Loucy (cell line): ENCODE data around the gene SINHCAF.

Source experiments
- EZH2phosphoT487 ChIP-seq: fragments of 200-600 bp; IDR thresholded peaks from 2 replicates; pipeline ENCODE4 v1.6.1; 2018; ENCODE audit warnings: antibody characterized with exemption, mild to moderate bottlenecking, moderate library complexity, borderline replicate concordance
- TF ChIP-seq, protein P1 (sequence below): fragments of 200-600 bp; sonication (generic); conservative IDR thresholded peaks from 2 replicates; pipeline ENCODE4 v1.5.1; 2014; ENCODE audit warnings: mild to moderate bottlenecking, antibody characterized with exemption, low read length

DNA sequence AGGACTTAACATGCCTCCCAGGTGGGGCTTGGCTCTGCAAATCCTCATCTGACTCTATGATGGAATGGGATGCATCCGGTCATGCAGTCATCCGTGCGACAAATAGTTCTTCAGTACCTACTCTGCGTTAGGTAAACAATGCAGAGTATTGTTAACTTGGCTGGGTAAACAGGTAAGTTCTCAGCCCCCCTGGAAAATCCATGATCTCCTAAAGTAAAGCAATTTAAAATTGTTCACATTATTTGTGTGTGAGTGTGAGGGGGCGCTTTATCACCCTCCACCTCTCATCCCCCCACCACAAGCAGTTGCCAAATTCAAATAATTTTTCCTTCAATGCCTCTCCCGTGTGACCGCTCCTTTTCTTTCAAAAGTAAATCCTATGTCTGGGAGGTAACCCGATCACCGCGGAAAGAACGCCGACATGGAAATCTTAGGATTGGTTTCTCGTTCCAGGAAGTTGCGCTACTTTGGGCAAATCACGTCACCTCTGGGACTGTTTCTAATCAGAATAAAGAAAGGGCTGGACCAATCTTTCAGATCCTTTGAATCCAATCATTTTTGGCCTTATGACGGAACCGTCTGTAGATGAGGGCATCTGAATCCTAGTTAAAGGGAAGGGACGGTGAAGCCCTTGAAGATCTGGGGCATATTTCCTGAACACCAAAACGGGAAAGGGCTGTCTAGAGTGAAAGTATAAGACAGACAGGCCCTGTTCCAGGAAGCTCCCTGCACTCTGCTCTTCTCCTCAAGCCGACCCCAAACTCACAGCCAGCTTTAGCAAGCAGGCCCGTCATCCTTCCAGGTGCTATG, 44.0 kb upstream of the SINHCAF start:
- TF ChIP-seq EZH2phosphoT487 = no peak
- TF ChIP-seq, protein P1, sequence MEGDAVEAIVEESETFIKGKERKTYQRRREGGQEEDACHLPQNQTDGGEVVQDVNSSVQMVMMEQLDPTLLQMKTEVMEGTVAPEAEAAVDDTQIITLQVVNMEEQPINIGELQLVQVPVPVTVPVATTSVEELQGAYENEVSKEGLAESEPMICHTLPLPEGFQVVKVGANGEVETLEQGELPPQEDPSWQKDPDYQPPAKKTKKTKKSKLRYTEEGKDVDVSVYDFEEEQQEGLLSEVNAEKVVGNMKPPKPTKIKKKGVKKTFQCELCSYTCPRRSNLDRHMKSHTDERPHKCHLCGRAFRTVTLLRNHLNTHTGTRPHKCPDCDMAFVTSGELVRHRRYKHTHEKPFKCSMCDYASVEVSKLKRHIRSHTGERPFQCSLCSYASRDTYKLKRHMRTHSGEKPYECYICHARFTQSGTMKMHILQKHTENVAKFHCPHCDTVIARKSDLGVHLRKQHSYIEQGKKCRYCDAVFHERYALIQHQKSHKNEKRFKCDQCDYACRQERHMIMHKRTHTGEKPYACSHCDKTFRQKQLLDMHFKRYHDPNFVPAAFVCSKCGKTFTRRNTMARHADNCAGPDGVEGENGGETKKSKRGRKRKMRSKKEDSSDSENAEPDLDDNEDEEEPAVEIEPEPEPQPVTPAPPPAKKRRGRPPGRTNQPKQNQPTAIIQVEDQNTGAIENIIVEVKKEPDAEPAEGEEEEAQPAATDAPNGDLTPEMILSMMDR = no peak
